WERI-Rb-1 (cell line): ENCODE results near the gene PDZRN4.

Experiments used
- DNase-seq: peaks from one replicate; pipeline ENCODE4 v3.0.0-alpha.2; 2020
- H3K27ac ChIP-seq: fragments of 250-450 bp; sonication (Bioruptor Pico); 2 replicates; pipeline ENCODE4 v1.5.1; 2020; ENCODE audit warnings: mild to moderate bottlenecking, moderate library complexity
- H3K27me3 ChIP-seq: fragments of 250-450 bp; sonication (Bioruptor Pico); 2 replicates; pipeline ENCODE4 v1.5.1; 2021; ENCODE audit warnings: mild to moderate bottlenecking, low read depth, moderate library complexity; ENCODE audit not compliant: insufficient read depth, severe bottlenecking
- H3K36me3 ChIP-seq: fragments of 250-450 bp; sonication (Bioruptor Pico); 2 replicates; pipeline ENCODE4 v1.5.1; 2020; ENCODE audit warnings: mild to moderate bottlenecking, moderate library complexity
- H3K4me3 ChIP-seq: 2 replicates; pipeline ENCODE4 v1.5.1; 2011; ENCODE audit warnings: low read depth, mild to moderate bottlenecking, control low read depth, low read length
- H3K9me3 ChIP-seq: fragments of 250-450 bp; sonication (Bioruptor Pico); 2 replicates; pipeline ENCODE4 v1.5.1; 2021; ENCODE audit warnings: mild to moderate bottlenecking, moderate library complexity; ENCODE audit not compliant: severe bottlenecking
- CTCF ChIP-seq: IDR thresholded peaks from 2 replicates; pipeline ENCODE4 v1.5.1; 2011; ENCODE audit warnings: low read depth, mild to moderate bottlenecking, control low read depth, inconsistent platforms, low read length

Gene PDZRN4

GRCh38 chr12:41334390-41334789 lies 146.3 kb downstream of the PDZRN4 start:
- Histone ChIP-seq H3K36me3 (no peaks in the 10 kb centered on the region), H3K4me3 (no peak overlapping the region), H3K27me3 (no peaks in the 10 kb centered on the region), H3K27ac (no peak overlapping the region; the same call in 1 of the 2 replicates), H3K9me3 (peaks cover 2% of the 10 kb centered on the region)
- TF ChIP-seq CTCF: no peak
- DNase-seq: peak; percentile 53

GRCh38 chr12:41336041-41336549 lies 148.0 kb downstream of the PDZRN4 start:
- H3K9me3 ChIP-seq: peaks cover 2% of the 10 kb centered on the region
- no peaks in the 10 kb centered on the region for H3K36me3 ChIP-seq
- H3K4me3 ChIP-seq: no peak overlapping the region
- no peak for DNase-seq
- H3K27ac ChIP-seq: no peak overlapping the region
- no peak for TF ChIP-seq CTCF
- no peaks in the 10 kb centered on the region for H3K27me3 ChIP-seq

- Histone ChIP-seq H3K27me3 (no peaks in the 10 kb centered on the region), H3K27ac (no peak overlapping the region), H3K9me3 (peaks cover 8% of the 10 kb centered on the region), H3K4me3 (no peak overlapping the region), H3K36me3 (no peaks in the 10 kb centered on the region)
- TF ChIP-seq CTCF: no peak
- no peak for DNase-seq
These were observed 151.7 kb downstream of the PDZRN4 start for GRCh38 chr12:41339784-41340183.

GRCh38 chr12:41344776-41345470 lies 156.8 kb downstream of the PDZRN4 start:
- Histone ChIP-seq H3K9me3 (peaks cover 6% of the 10 kb centered on the region), H3K4me3 (no peak overlapping the region), H3K36me3 (no peaks in the 10 kb centered on the region), H3K27me3 (no peaks in the 10 kb centered on the region), H3K27ac (no peak overlapping the region)
- no peak for DNase-seq
- TF ChIP-seq CTCF: no peak

GRCh38 chr12:41348198-41348597 lies 160.1 kb downstream of the PDZRN4 start:
- no peak for DNase-seq
- H3K27ac ChIP-seq: no peak overlapping the region

More at GRCh38 chr12:41348198-41348597, 160.1 kb downstream of the PDZRN4 start:
- no peaks in the 10 kb centered on the region for H3K9me3 ChIP-seq
- no peak for TF ChIP-seq CTCF
- H3K27me3 ChIP-seq: no peaks in the 10 kb centered on the region
- no peaks in the 10 kb centered on the region for H3K36me3 ChIP-seq
- no peak overlapping the region for H3K4me3 ChIP-seq
